GM10248 (cell line): ENCODE data around the gene ABCG1.

Source experiments
- CTCF ChIA-PET: fragments of 300-600 bp; sonication (Branson Sonifier 250); formaldehyde crosslinking; extraction: SDS; loops from one replicate; lab custom pipeline; 2021; ENCODE audit warnings: antibody characterized with exemption; lab: Yijun Ruan, JAX
- POLR2A ChIA-PET: fragments of 350-650 bp; sonication (Branson Sonifier 250); formaldehyde crosslinking; extraction: SDS; loops from one replicate; lab custom pipeline; 2020; ENCODE audit warnings: antibody characterized with exemption; lab: Yijun Ruan, JAX
- DNase-seq: peaks from one replicate; pipeline ENCODE4 v3.0.0; 2012; ENCODE audit errors: extremely low spot score
- CTCF ChIP-seq: IDR thresholded peaks from 2 replicates; pipeline ENCODE4 v1.5.1; 2012; ENCODE audit warnings: mild to moderate bottlenecking, low read depth; ENCODE audit errors: extremely low read depth, missing control alignments, control extremely low read depth

The ABCG1 gene

DNA sequence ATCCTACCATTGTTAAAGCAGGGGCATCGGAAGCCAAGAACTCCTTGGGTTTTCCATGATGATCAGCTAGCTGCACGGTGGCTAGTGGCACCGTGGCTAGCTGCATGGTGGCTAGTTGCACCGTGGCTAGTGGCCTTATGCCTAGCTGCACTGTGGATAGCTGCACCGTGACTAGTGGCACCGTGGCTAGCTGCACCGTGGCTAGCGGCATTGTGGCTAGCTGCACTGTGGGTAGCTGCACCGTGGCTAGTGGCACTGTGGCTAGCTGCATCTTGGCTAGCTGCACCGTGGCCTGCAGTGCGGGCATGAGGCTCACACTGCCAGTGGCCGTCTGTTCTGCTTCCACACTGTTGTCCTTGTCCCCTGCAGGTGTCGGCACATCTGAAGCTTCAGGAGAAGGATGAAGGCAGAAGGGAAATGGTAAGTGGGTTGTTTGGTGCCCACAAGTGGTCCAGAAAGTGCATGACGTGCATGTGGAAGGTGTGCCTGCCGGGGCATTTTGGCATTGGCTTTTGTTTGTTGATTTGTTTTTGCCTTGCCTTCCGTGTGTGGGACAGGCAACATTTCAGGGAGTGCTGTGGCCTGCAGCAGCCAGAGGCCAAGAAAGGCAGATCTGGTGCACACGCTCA lies 57.7 kb downstream of the ABCG1 start:
- ChIA-PET CTCF (interaction anchor here (1.1 kb wide), 1 partner anchor 18 kb away, joined by 4 read pairs; no protein-coding TSS in a partner anchor), POLR2A (no interaction called here)
- DNase-seq, result no peak
- TF ChIP-seq CTCF, result no peak

GRCh38 chr21:42277593-42277992 lies 58.7 kb downstream of the ABCG1 start:
- TF ChIP-seq CTCF, result no peak
- ChIA-PET POLR2A (no interaction called here), CTCF (no interaction called here)
- DNase-seq, result no peak

GRCh38 chr21:42278451-42279149 lies 59.7 kb downstream of the ABCG1 start:
- TF ChIP-seq CTCF, result no peak
- DNase-seq, result no peak
- ChIA-PET CTCF (interaction anchor here (0.9 to 1.5 kb wide), 4 partner anchors 19 to 281 kb away, joined by 3 to 5 read pairs (median 4); no protein-coding TSS in a partner anchor), POLR2A (no interaction called here)

DNA sequence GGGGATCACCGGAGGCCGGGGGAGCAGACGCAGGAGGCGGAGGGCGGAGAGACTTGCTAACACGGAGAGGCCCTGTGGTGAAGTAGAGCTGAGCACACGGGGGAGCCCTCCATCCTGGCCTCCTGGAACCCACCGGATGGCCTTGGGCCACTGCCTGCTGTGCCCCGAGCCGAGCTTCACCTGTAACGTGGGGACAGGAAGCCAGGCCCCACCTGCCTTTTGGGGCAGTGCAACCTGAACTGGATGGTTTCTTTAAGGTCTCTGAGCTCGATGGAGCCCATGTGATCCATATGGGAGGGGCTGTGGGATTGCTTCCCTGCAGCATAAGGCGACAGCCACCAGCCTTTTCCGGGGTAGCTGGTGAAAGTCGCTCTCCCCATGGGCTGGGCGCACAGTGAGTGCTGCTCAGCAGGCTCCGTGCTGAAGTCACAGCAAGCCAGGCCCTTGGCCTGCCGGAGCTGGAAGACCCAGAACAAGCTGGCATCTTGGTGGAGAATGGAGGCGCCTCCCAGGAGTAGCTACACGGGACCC lies 60.5 kb downstream of the ABCG1 start:
- no peak for TF ChIP-seq CTCF
- ChIA-PET CTCF (interaction anchor here (0.9 to 1.9 kb wide), 8 partner anchors 12 to 280 kb away, joined by 3 to 7 read pairs (median 3); no protein-coding TSS in a partner anchor), POLR2A (no interaction called here)
- DNase-seq, result no peak

DNA sequence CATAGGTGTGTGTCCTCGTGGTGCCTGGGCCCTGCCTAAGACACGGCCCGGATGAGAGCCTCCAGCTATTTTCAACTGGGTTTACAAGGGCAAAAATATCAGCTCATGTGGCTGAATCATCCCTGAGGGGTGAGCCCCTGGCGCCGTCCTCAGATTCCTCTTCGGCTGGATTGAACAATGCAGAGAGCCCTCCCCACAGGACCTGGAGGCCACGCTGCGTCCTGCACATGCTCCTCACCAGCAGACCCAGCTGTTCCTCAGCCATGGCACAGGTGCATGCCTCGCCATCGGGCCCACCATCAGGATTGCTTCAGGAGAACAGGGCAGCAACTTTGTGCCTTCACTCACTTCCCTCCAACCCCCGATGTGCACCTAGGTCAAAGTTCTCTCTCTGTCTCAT lies 60.9 kb downstream of the ABCG1 start:
- CTCF ChIA-PET, result interaction anchor here (0.9 to 1.9 kb wide), 6 partner anchors 12 to 280 kb away, joined by 3 to 7 read pairs (median 3); no protein-coding TSS in a partner anchor
- TF ChIP-seq CTCF, result no peak

GRCh38 chr21:42280356-42281180 lies 61.6 kb downstream of the ABCG1 start:
- TF ChIP-seq CTCF, result no peak
- ChIA-PET CTCF (interaction anchor here (0.8 to 1.9 kb wide), 5 partner anchors 11 to 47 kb away, joined by 3 to 7 read pairs (median 3); no protein-coding TSS in a partner anchor), POLR2A (no interaction called here)
- DNase-seq, result no peak

More for the DNA sequence above, 60.9 kb downstream of the ABCG1 start:
- no peak for DNase-seq
- POLR2A ChIA-PET, result no interaction called here
